Endothelial cell (in vitro differentiated cells): ENCODE data around the gene FAM98C. TPM values are rescaled to one million over a fixed set of nuclear protein-coding genes. Genes with fewer than 3 reads are reported as not detected.
A peak's percentile ranks its signal among the peaks of the same experiment; 100 is the strongest.

Source experiments
- DNase-seq: peaks from one replicate; pipeline ENCODE4 v3.0.0; 2021; ENCODE audit warnings: low spot score
- H3K27ac Mint-ChIP-seq: one replicate; pipeline ENCODE4 v1.8.0; 2021; ENCODE audit warnings: mixed read lengths, inconsistent platforms; ENCODE audit not compliant: unreplicated experiment
- H3K27me3 Mint-ChIP-seq: one replicate; pipeline ENCODE4 v1.8.0; 2021; ENCODE audit warnings: mild to moderate bottlenecking, moderate library complexity, mixed read lengths, inconsistent platforms; ENCODE audit not compliant: unreplicated experiment
- H3K36me3 Mint-ChIP-seq: one replicate; pipeline ENCODE4 v1.8.0; 2021; ENCODE audit warnings: mild to moderate bottlenecking, low read depth, mixed read lengths, inconsistent platforms; ENCODE audit not compliant: unreplicated experiment
- H3K4me1 Mint-ChIP-seq: one replicate; pipeline ENCODE4 v1.8.0; 2021; ENCODE audit warnings: mild to moderate bottlenecking, mixed read lengths, inconsistent platforms; ENCODE audit not compliant: unreplicated experiment
- H3K4me3 Mint-ChIP-seq: one replicate; pipeline ENCODE4 v1.8.0; 2021; ENCODE audit warnings: mild to moderate bottlenecking, mixed read lengths, inconsistent platforms; ENCODE audit not compliant: unreplicated experiment
- H3K9me3 Mint-ChIP-seq: one replicate; pipeline ENCODE4 v1.8.0; 2021; ENCODE audit warnings: mixed read lengths, inconsistent platforms; ENCODE audit not compliant: unreplicated experiment
- CTCF ChIP-seq: fragments of 200-600 bp; sonication (generic); IDR thresholded peaks from one replicate; pipeline ENCODE4 v1.5.0; 2021; ENCODE audit warnings: antibody characterized with exemption; ENCODE audit not compliant: unreplicated experiment
- total RNA-seq: library from RNA; stranded (reverse); fragmentation: NEBNext Ultra II Directional; extraction: Animal tissue kit (Norgen Biotek cat#: 25700); gene quantifications from one replicate; pipeline ENCODE4 v1.2.1, GENCODE V29; 2021; ENCODE audit not compliant: unreplicated experiment

The FAM98C gene
- total RNA-seq, 1 donor from 2014 or later = 10.6 TPM

DNA sequence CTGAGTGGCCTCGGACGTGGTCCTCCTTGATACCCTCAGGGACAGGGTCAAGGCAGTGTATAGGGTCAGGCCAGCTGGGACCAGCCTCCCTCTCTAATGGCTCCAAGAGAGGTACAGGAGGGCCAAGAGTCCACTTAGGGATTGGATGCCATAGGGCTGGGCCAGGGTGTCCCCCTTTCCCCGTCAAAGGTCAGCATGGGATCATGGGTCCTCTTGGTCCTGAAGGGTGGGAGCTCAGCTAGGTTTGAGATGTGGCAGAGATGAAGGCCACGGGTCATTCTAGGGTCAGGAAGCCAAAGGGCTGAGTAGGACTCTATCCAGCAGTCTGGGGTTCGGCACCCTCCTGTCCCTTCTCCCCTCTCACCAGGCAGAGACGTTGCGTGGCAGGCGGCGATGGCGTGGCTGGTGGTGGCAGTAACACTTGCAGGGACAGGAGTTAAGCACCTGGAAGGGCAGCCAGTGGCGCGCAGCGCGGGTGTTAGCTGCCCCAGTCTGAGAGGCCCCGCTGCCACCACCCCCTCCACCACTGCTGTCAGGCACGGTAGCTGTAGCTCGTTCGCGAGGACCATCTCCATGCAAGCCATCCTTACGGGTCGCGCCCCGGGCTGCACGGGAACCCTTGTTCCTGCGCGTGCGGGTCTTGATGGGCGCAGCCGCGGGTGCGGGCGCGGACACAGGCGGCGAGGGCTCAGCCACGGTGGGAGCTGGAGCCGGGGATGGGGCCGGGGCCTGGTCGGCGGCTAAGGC lies 17.7 kb upstream of the FAM98C start:
- no peak overlapping the region for H3K27ac Mint-ChIP-seq
- no peaks in the 10 kb centered on the region for H3K9me3 Mint-ChIP-seq
- no peak overlapping the region for H3K4me3 Mint-ChIP-seq
- DNase-seq = no peak
- H3K4me1 Mint-ChIP-seq = peaks cover 12% of the 10 kb centered on the region
- peaks cover 20% of the 10 kb centered on the region for H3K36me3 Mint-ChIP-seq
- H3K27me3 Mint-ChIP-seq = peaks cover 20% of the 10 kb centered on the region
- TF ChIP-seq CTCF = no peak

GRCh38 chr19:38385804-38386257 lies 17.1 kb upstream of the FAM98C start:
- Mint-ChIP-seq H3K36me3 (peaks cover 20% of the 10 kb centered on the region), H3K4me1 (peaks cover 12% of the 10 kb centered on the region), H3K27ac (no peak overlapping the region), H3K27me3 (peaks cover 21% of the 10 kb centered on the region), H3K4me3 (no peak overlapping the region), H3K9me3 (no peaks in the 10 kb centered on the region)
- peak; percentile 14 for DNase-seq
- TF ChIP-seq CTCF = no peak

DNA sequence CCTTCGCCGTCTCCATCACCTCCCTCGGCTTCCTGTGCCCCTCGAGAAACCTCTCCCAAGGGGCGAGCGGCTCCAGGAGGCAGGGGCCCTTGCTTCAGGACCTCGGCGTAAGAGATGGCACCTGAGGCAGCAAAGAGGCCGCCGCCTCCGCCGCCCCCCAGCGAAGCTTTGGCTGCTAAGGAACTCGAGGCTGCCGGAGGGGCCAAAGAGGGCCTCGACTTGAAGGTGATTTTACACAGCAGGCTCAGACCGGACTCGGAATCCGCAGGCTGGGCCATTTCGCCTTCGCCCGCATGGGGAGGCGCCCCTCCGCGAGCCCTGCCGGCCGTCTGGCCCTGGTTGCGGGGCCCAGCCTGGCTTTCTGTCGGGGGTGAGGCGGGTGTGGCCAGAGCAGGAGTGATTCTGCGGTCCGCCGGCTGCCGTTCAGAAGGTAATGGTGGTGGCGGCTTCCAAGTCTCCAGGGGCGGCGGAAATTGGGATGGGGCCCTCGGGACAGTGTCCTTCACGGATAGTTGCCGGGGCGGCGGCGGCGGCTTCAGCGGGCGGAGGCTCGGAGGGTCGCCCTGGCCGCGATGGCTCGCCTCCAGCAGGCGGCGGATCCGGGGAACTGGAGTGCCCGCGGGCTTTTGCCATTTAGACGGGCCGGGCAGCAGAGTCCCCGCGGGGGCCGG lies 16.5 kb upstream of the FAM98C start:
- H3K27ac Mint-ChIP-seq = no peak overlapping the region
- peaks cover 27% of the 10 kb centered on the region for H3K27me3 Mint-ChIP-seq
- no peak for TF ChIP-seq CTCF
- H3K4me3 Mint-ChIP-seq = no peak overlapping the region
- peaks cover 21% of the 10 kb centered on the region for H3K36me3 Mint-ChIP-seq
- DNase-seq = peak; percentile 28
- H3K4me1 Mint-ChIP-seq = peaks cover 12% of the 10 kb centered on the region
- H3K9me3 Mint-ChIP-seq = no peaks in the 10 kb centered on the region

GRCh38 chr19:38386971-38387549 lies 15.8 kb upstream of the FAM98C start:
- H3K27ac Mint-ChIP-seq = no peak overlapping the region
- peaks cover 26% of the 10 kb centered on the region for H3K27me3 Mint-ChIP-seq
- DNase-seq = no peak
- H3K9me3 Mint-ChIP-seq = no peaks in the 10 kb centered on the region
- TF ChIP-seq CTCF = no peak
- H3K4me1 Mint-ChIP-seq = peaks cover 12% of the 10 kb centered on the region
- H3K4me3 Mint-ChIP-seq = peak overlapping the region; percentile 86
- H3K36me3 Mint-ChIP-seq = peaks cover 15% of the 10 kb centered on the region
